Measurements from ENCODE around the gene SHROOM3.

Gene SHROOM3

GRCh38 chr4:76773766-76774165 is 338.7 kb downstream of the SHROOM3 start:
- Histone ChIP-seq H3K36me3 (ENCODE audit: control insufficient read depth, insufficient read depth, low read length) (no peaks in the 10 kb centered on the region; the same call in 1 of the 2 replicates), H3K4me3 (replicated peaks; ENCODE audit: low read depth, low read length) (no peak overlapping the region), H3K27me3 (replicated peaks; ENCODE audit: control insufficient read depth, insufficient read depth, low read length) (no peaks in the 10 kb centered on the region)
- DNase-seq (ENCODE audit: extremely low read depth, insufficient read length) = no peak
- TF ChIP-seq, protein P1, sequence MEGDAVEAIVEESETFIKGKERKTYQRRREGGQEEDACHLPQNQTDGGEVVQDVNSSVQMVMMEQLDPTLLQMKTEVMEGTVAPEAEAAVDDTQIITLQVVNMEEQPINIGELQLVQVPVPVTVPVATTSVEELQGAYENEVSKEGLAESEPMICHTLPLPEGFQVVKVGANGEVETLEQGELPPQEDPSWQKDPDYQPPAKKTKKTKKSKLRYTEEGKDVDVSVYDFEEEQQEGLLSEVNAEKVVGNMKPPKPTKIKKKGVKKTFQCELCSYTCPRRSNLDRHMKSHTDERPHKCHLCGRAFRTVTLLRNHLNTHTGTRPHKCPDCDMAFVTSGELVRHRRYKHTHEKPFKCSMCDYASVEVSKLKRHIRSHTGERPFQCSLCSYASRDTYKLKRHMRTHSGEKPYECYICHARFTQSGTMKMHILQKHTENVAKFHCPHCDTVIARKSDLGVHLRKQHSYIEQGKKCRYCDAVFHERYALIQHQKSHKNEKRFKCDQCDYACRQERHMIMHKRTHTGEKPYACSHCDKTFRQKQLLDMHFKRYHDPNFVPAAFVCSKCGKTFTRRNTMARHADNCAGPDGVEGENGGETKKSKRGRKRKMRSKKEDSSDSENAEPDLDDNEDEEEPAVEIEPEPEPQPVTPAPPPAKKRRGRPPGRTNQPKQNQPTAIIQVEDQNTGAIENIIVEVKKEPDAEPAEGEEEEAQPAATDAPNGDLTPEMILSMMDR (IDR thresholded peaks at IDR 0.05; ENCODE audit: insufficient read depth, low read length, poor library complexity, severe bottlenecking) = no peak

GRCh38 chr4:76779740-76780459 is 344.9 kb downstream of the SHROOM3 start:
- no peak overlapping the region for H3K4me3 ChIP-seq (replicated peaks; ENCODE audit: low read depth, low read length)
- DNase-seq (ENCODE audit: extremely low read depth, insufficient read length) = no peak
- TF ChIP-seq, protein P1 (IDR thresholded peaks at IDR 0.05; ENCODE audit: insufficient read depth, low read length, poor library complexity, severe bottlenecking) = no peak
- no peaks in the 10 kb centered on the region for H3K27me3 ChIP-seq (replicated peaks; ENCODE audit: control insufficient read depth, insufficient read depth, low read length)
- no peaks in the 10 kb centered on the region for H3K36me3 ChIP-seq (ENCODE audit: control insufficient read depth, insufficient read depth, low read length)

GRCh38 chr4:76780781-76781697 is 346.0 kb downstream of the SHROOM3 start:
- Histone ChIP-seq H3K4me3 (replicated peaks; ENCODE audit: low read depth, low read length) (no peak overlapping the region), H3K36me3 (ENCODE audit: control insufficient read depth, insufficient read depth, low read length) (no peaks in the 10 kb centered on the region), H3K27me3 (replicated peaks; ENCODE audit: control insufficient read depth, insufficient read depth, low read length) (no peaks in the 10 kb centered on the region)
- TF ChIP-seq, protein P1 (IDR thresholded peaks at IDR 0.05; ENCODE audit: insufficient read depth, low read length, poor library complexity, severe bottlenecking) = no peak
- DNase-seq (ENCODE audit: extremely low read depth, insufficient read length) = no peak

DNA sequence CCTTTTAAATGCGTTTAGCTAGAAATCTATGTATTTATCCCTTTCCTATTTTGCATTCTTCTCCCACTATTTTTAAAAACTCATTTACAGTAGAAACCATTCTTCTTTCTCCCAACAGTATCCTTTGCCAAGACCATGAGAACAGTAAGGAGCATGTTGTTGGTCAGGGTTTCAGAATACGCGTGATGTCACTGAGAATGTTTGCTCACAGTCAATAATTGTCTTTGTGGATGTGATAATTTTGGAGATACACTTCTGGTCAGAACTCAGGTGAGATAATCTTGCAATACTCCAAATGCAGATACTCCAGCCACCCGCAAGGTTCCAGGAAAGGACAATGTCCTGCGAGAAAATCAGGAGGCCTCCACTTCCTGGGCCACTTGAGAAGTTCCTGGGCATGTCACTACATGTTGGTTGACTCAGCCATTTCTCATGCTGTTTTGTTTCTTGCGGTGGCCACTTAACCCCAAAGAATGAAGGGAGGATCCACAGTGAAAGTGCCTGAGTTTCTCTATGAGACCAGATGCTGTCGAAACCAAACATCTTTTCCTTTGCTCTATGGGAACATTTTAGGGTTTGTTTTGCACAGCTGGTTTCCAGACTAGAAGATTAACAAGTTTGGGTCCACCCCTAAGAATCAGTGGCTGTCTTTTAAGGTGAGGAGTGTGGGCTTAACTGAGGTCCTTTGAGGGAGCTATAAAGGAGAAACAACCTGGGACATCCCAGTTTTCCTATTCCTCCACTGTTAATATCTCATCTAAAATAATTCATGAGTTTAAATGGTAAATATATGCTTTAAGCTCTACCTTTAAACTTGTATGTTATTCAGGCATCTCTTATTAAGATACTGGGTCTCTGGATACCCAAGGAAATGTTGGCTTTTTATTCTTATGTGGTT is 346.9 kb downstream of the SHROOM3 start:
- no peaks in the 10 kb centered on the region for H3K36me3 ChIP-seq (ENCODE audit: control insufficient read depth, insufficient read depth, low read length)
- TF ChIP-seq, protein P1 (IDR thresholded peaks at IDR 0.05; ENCODE audit: insufficient read depth, low read length, poor library complexity, severe bottlenecking) = no peak
- DNase-seq (ENCODE audit: extremely low read depth, insufficient read length) = peak; percentile 48
- no peaks in the 10 kb centered on the region for H3K27me3 ChIP-seq (replicated peaks; ENCODE audit: control insufficient read depth, insufficient read depth, low read length)
- H3K4me3 ChIP-seq (replicated peaks; ENCODE audit: low read depth, low read length) = no peak overlapping the region

DNA sequence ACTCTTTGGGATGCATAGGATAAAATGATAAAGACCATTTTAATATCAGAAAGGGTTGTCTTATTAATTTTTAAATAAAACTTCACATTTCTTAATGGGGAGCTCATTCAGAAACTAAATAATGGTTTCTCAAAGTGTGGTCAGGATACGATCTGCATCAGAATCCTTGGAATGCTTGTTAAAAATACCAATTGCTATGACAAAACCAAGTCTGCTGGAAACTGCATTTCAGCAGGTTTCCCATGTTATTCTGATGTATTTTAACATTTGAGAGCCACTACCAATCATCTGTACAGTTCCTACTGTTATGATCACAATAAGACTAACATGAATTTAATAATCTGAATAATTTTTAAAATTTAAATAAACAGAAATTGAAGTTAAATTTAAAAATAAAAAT is 347.8 kb downstream of the SHROOM3 start:
- H3K36me3 ChIP-seq (ENCODE audit: control insufficient read depth, insufficient read depth, low read length) = no peaks in the 10 kb centered on the region
- H3K27me3 ChIP-seq (replicated peaks; ENCODE audit: control insufficient read depth, insufficient read depth, low read length) = no peaks in the 10 kb centered on the region
- no peak for DNase-seq (ENCODE audit: extremely low read depth, insufficient read length)
- no peak overlapping the region for H3K4me3 ChIP-seq (replicated peaks; ENCODE audit: low read depth, low read length)
- TF ChIP-seq, protein P1 (IDR thresholded peaks at IDR 0.05; ENCODE audit: insufficient read depth, low read length, poor library complexity, severe bottlenecking) = no peak

Measured in GM06990 (cell line).